Loucy (cell line): ENCODE data around the gene RAD23A.

Source experiments
- H2AFZ ChIP-seq: fragments of 200-600 bp; sonication (generic); 2 replicates; pipeline ENCODE4 v1.6.0; 2016; ENCODE audit warnings: antibody characterized with exemption, mild to moderate bottlenecking, low read length, moderate library complexity
- H3F3A ChIP-seq: fragments of 200-600 bp; 2 replicates; pipeline ENCODE4 v1.6.0; 2016; ENCODE audit warnings: antibody characterized with exemption, low read depth, mild to moderate bottlenecking
- H3K27me3 ChIP-seq: fragments of 200-600 bp; sonication (generic); 2 replicates; pipeline ENCODE4 v1.6.1; 2014; ENCODE audit warnings: low read length, mild to moderate bottlenecking; ENCODE audit not compliant: insufficient read depth, poor library complexity, severe bottlenecking
- H3K36me3 ChIP-seq: fragments of 200-600 bp; sonication (generic); 2 replicates; pipeline ENCODE4 v1.6.1; 2016; ENCODE audit warnings: low read length; ENCODE audit not compliant: insufficient read depth
- H3K4me1 ChIP-seq: fragments of 200-600 bp; sonication (generic); 2 replicates; pipeline ENCODE4 v1.5.1; 2014; ENCODE audit warnings: low read length, mild to moderate bottlenecking; ENCODE audit not compliant: insufficient read depth, poor library complexity, severe bottlenecking
- H3K4me2 ChIP-seq: fragments of 200-600 bp; sonication (generic); 2 replicates; pipeline ENCODE4 v1.6.0; 2014; ENCODE audit warnings: antibody characterized with exemption, low read length, low read depth, mild to moderate bottlenecking; ENCODE audit not compliant: poor library complexity, severe bottlenecking
- H3K4me3 ChIP-seq: fragments of 200-600 bp; sonication (generic); 2 replicates; pipeline ENCODE4 v1.5.1; 2014; ENCODE audit warnings: low read length, mild to moderate bottlenecking, mixed read lengths; ENCODE audit not compliant: poor library complexity, severe bottlenecking
- H3K79me2 ChIP-seq: fragments of 200-600 bp; sonication (generic); 2 replicates; pipeline ENCODE4 v1.6.1; 2014; ENCODE audit warnings: low read length; ENCODE audit not compliant: insufficient read depth
- H3K9ac ChIP-seq: fragments of 200-600 bp; sonication (generic); 2 replicates; pipeline ENCODE4 v1.6.0; 2014; ENCODE audit warnings: mild to moderate bottlenecking, low read depth, low read length, moderate library complexity; ENCODE audit not compliant: poor library complexity, severe bottlenecking
- H3K9me2 ChIP-seq: fragments of 200-600 bp; sonication (generic); replicated peaks from 2 replicates; pipeline ENCODE4 v1.6.1; 2016; ENCODE audit warnings: low read depth, low read length, mixed read lengths
- H3K9me3 ChIP-seq: fragments of 200-600 bp; sonication (generic); 2 replicates; pipeline ENCODE4 v1.6.1; 2014; ENCODE audit warnings: mild to moderate bottlenecking, antibody characterized with exemption, low read length, low read depth; ENCODE audit not compliant: insufficient read depth
- H4K20me1 ChIP-seq: fragments of 200-600 bp; sonication (generic); 2 replicates; pipeline ENCODE4 v1.6.0; 2014; ENCODE audit warnings: antibody characterized with exemption, low read length, mild to moderate bottlenecking; ENCODE audit not compliant: insufficient read depth, poor library complexity, severe bottlenecking
- EZH2phosphoT487 ChIP-seq: fragments of 200-600 bp; IDR thresholded peaks from 2 replicates; pipeline ENCODE4 v1.6.1; 2018; ENCODE audit warnings: antibody characterized with exemption, mild to moderate bottlenecking, moderate library complexity, borderline replicate concordance
- TF ChIP-seq, protein P1 (sequence below): fragments of 200-600 bp; sonication (generic); conservative IDR thresholded peaks from 2 replicates; pipeline ENCODE4 v1.5.1; 2014; ENCODE audit warnings: mild to moderate bottlenecking, antibody characterized with exemption, low read length

The RAD23A gene

DNA sequence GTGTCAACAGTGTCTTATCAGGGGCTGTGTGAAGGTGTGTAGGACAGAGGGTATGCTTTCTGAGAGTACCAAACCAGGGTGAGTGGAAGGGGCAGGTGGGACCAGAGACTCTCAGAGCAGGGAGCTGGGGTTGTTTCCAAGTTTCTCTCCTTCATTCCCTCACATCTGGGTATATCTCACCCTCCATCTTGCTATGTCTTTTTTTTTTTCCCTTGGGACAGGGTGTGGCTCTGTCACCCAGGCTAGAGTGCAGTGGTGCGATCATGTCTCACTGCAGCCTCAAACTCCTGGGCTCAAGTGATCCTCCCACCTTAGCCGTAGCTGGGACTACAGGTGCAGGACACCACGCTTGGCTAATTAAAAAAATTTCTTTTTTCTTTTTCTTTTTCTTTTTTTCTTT is 34.3 kb downstream of the RAD23A start:
- no peaks in the 10 kb centered on the region for H3K27me3 ChIP-seq
- H3F3A ChIP-seq = no peaks in the 10 kb centered on the region
- no peaks in the 10 kb centered on the region for H3K79me2 ChIP-seq
- no peaks in the 10 kb centered on the region for H3K9me2 ChIP-seq
- TF ChIP-seq, protein P1, sequence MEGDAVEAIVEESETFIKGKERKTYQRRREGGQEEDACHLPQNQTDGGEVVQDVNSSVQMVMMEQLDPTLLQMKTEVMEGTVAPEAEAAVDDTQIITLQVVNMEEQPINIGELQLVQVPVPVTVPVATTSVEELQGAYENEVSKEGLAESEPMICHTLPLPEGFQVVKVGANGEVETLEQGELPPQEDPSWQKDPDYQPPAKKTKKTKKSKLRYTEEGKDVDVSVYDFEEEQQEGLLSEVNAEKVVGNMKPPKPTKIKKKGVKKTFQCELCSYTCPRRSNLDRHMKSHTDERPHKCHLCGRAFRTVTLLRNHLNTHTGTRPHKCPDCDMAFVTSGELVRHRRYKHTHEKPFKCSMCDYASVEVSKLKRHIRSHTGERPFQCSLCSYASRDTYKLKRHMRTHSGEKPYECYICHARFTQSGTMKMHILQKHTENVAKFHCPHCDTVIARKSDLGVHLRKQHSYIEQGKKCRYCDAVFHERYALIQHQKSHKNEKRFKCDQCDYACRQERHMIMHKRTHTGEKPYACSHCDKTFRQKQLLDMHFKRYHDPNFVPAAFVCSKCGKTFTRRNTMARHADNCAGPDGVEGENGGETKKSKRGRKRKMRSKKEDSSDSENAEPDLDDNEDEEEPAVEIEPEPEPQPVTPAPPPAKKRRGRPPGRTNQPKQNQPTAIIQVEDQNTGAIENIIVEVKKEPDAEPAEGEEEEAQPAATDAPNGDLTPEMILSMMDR = no peak
- no peak for TF ChIP-seq EZH2phosphoT487
- no peaks in the 10 kb centered on the region for H4K20me1 ChIP-seq
- no peaks in the 10 kb centered on the region for H3K36me3 ChIP-seq
- H3K9ac ChIP-seq = no peak overlapping the region
- H3K4me3 ChIP-seq = no peak overlapping the region
- no peak overlapping the region for H2AFZ ChIP-seq
- no peak overlapping the region for H3K4me2 ChIP-seq
- H3K4me1 ChIP-seq = no peaks in the 10 kb centered on the region
- H3K9me3 ChIP-seq = no peaks in the 10 kb centered on the region

GRCh38 chr19:12982648-12983047 is 37.0 kb downstream of the RAD23A start:
- Histone ChIP-seq H2AFZ (no peak overlapping the region), H3K4me2 (no peak overlapping the region), H4K20me1 (no peaks in the 10 kb centered on the region), H3K27me3 (no peaks in the 10 kb centered on the region), H3F3A (no peaks in the 10 kb centered on the region), H3K79me2 (no peaks in the 10 kb centered on the region), H3K4me1 (no peaks in the 10 kb centered on the region), H3K36me3 (no peaks in the 10 kb centered on the region), H3K9me3 (no peaks in the 10 kb centered on the region), H3K9ac (no peak overlapping the region), H3K4me3 (no peak overlapping the region), H3K9me2 (no peaks in the 10 kb centered on the region)
- TF ChIP-seq EZH2phosphoT487 = no peak
- TF ChIP-seq, protein P1 = no peak

- H3K9ac ChIP-seq = no peak overlapping the region
- no peaks in the 10 kb centered on the region for H3K36me3 ChIP-seq
- no peaks in the 10 kb centered on the region for H3K27me3 ChIP-seq
Measured at GRCh38 chr19:12983091-12983490, 37.4 kb downstream of the RAD23A start.

More at GRCh38 chr19:12983091-12983490, 37.4 kb downstream of the RAD23A start:
- no peaks in the 10 kb centered on the region for H3K9me2 ChIP-seq
- H3K79me2 ChIP-seq = no peaks in the 10 kb centered on the region
- H3K4me1 ChIP-seq = no peaks in the 10 kb centered on the region
- H3F3A ChIP-seq = no peaks in the 10 kb centered on the region
- H3K4me2 ChIP-seq = peak overlapping the region; percentile 71
- no peaks in the 10 kb centered on the region for H3K9me3 ChIP-seq
- no peak for TF ChIP-seq EZH2phosphoT487
- TF ChIP-seq, protein P1 = no peak
- no peaks in the 10 kb centered on the region for H4K20me1 ChIP-seq
- H3K4me3 ChIP-seq = peak overlapping the region; percentile 69
- H2AFZ ChIP-seq = peak overlapping the region; percentile 81; the same call in 1 of the 2 replicates
